GM18867 (cell line): ENCODE measurements around the gene CPE.
A peak's percentile ranks its signal among the peaks of the same experiment; 100 is the strongest.
"Not testable (repeated sequence)": the region's sequence is repeated elsewhere in the genome, so short reads cannot be mapped to it uniquely, and the experiment has no call there.

Experiments
- ATAC-seq: cut with Tn5 transposase; IDR thresholded peaks from one replicate; pipeline ENCODE4 v1.9.1; 2021; ENCODE audit warnings: mild to moderate bottlenecking, moderate library complexity; ENCODE audit not compliant: unreplicated experiment

CPE gene

DNA sequence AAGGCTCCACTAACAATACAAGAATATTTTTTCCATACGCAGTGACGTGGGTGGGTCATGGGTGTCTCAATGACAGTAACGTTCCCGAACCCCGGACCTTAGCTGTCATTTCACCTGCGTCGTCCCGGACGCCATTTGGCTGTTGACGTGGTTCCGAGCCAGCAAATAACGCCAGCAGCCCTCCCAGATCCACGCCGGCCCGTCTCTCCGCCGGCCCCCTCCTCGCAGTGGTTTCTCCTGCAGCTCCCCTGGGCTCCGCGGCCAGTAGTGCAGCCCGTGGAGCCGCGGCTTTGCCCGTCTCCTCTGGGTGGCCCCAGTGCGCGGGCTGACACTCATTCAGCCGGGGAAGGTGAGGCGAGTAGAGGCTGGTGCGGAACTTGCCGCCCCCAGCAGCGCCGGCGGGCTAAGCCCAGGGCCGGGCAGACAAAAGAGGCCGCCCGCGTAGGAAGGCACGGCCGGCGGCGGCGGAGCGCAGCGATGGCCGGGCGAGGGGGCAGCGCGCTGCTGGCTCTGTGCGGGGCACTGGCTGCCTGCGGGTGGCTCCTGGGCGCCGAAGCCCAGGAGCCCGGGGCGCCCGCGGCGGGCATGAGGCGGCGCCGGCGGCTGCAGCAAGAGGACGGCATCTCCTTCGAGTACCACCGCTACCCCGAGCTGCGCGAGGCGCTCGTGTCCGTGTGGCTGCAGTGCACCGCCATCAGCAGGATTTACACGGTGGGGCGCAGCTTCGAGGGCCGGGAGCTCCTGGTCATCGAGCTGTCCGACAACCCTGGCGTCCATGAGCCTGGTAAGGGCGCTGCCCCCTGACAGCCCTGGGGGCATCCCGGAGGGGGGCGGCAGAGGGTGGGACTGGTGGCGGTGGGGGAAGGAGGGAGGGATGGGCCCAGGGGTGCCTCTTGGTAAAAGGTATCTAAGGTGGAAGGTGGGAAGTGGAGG lies at the start of gene CPE:
CPE (plus strand) TSS at position 264 of the 933 bp plus-strand sequence; CDS start at position 478, 214 bp downstream.
- peak; percentile 88 for ATAC-seq

- no peak for ATAC-seq
These were observed 48.7 kb upstream of the CPE start for GRCh38 chr4:165330071-165330470.

DNA sequence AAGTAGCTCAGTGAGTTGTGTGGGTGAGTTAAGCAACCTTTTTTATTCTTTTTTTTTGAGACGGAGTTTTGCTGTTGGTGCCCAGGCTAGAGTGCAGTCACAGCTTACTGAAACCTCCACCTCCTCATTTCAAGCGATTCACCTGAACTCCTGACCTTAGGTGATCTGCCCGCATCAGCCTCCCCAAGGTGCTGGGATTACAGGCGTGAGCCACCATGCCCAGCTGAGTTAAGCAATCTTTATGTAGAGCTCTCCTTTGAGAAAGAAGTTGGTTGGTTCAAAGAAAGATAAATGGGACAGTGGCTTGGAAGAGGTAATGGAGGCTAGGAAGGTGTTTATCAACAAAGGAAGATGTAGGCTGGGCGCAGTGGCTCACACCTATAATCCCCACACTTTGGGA lies 48.1 kb upstream of the CPE start:
- no peak for ATAC-seq

GRCh38 chr4:165331359-165331758 lies 47.4 kb upstream of the CPE start:
- no peak for ATAC-seq

DNA sequence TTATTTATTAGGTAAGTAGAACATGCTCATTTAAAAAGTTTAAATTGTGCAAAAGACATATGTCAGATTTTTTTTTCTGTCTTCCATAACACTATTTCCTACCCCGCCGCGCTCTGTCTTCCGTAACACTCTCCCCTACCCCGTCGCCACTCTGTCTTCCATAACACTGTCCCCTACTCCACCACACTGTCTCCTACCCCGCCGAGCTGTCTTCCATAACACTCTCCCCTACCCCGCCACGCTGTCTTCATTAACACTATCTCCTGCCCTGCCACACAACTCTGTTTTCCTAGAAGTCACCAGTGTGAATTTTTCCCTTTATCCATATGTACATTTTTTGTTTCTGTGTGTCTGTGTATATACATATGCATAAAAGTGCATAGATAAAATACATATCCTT lies 47.0 kb upstream of the CPE start:
- no peak for ATAC-seq

DNA sequence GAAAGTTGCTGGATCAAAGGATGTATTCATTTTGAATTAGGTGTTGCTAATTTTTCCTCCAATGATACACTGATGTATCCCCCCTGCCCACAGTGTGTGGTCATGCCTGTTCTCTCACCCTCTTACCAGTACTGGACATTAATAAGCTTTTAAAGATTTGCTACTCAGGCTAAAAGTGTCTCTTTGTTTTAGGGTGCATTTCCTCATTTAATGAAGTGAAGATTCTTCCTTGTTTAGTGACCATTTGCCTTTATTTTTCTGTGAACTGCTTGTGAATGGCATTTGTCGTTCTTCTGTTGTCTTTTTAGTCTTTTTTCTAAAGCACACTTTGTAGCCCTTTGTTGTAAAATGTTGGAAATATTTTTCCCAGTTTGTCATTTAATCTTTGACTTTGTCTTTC lies 46.3 kb upstream of the CPE start:
- no peak for ATAC-seq

DNA sequence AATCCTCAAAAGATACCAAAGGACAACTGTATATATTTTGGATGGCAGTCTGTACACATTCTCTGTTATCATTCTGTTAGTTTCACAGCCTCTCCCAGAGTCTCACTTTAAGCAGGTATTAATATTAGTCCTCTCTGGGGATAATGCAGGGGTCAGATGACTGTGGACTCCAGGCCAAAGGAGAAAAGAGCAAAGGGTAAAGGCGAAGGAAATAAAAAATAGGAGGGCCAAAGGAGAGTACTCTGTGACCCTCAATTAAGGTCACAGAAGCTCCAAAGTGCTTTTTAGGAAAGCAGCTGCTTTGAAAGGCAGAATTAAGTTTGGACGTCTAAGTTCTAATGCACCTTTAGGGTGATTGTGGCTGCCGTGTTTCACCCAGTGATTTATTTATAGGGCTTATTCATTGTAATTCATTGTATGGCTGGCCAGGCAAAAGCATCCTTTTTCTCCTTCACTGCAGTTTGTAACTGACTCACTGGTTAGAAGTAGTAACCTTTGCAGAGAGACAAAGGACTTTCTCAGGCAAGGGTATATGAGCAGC lies 43.6 kb upstream of the CPE start:
- ATAC-seq, result no peak

DNA sequence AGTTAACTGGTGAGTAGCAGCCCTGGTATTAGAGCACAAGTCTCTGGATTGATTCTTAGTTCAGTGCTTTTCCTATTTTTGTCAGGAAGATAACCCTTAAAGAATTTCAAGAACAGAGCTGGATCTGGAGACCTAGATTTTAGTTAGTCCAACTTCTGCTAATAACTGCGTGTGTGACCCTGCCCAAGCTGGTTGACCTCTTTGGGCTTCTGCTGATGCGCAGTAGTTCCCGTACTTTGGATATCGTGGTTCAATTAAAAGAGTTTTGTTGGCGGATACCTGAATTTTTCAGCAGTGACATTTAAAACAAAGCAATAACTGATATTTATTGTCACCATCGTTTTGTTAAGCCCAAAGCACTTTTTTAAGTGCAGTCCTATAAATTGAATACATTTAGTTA lies 42.1 kb upstream of the CPE start:
- no peak for ATAC-seq

- ATAC-seq, result not testable (repeated sequence)
These were observed 36.5 kb upstream of the CPE start for GRCh38 chr4:165342340-165342739.

DNA sequence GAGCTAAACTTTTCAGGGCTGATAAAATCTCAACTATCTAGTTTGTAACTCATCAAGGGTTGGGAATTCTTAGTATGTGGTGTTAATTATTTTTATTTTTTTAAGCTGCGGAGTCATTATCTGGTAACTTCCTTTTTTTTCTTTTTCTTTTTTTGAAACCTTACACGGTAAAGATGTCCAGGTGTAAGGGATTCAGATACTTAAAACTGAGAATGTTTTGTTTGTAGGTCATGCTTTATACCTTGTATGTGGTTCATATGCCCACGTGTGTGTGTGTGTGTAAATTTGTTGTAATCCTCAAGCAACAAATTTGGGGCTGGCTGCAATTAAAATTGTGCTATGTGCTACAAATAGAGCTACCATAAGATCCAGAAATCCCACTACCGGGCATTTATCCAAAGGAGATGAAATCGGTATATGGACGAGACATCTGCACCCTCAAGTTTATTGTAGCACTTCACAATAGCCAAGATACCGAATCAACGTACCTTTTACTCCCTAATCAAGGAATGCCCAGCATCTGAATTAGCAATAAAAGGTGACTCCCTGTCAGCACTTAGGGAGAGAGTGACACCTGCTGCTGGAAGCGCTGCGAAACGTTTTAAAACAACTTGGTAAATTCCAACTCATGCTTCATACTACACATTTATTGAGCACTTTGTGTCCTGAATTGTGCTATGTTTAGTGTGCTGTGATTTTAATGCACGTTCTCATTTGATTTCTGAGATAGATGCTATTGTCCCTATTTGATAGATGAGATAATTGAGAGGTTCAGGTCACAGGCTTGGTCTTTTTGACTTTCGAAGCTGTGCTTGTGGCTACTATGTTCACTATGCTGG lies 35.2 kb upstream of the CPE start:
- no peak for ATAC-seq

DNA sequence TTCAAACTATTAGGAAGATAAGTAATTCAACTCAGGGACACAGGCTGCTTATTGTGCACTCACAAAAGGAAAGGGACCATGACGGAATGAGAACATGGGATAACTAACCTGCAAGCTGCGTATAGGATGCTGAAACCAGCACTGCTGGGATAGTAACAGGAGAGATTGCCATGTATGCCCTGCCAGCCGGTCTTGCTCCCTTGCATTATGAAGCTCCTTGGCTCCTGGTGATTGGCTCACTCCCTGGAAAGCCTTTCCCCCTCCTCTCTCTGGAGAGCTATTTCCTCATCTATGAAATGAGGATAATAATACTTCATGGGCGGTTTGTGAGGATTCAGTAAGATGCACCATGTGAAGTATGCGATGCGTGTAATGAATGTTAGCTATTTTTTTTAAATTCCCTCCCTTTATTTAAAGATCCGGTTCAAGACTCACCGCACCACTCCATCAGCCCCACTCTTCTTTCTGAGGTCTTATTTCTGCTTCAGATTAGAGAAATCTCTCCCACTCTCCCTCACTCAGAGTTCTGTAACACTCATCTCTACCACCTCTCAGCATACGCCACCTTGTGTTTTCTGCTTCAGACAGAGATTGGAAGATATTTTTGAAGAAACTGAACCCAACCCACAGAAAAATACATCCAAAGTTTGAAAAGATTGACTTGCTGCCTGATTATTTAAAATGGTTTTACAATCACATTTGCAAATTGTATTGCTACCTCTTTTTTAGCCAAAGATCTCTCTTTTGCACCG lies 33.0 kb upstream of the CPE start:
- no peak for ATAC-seq

DNA sequence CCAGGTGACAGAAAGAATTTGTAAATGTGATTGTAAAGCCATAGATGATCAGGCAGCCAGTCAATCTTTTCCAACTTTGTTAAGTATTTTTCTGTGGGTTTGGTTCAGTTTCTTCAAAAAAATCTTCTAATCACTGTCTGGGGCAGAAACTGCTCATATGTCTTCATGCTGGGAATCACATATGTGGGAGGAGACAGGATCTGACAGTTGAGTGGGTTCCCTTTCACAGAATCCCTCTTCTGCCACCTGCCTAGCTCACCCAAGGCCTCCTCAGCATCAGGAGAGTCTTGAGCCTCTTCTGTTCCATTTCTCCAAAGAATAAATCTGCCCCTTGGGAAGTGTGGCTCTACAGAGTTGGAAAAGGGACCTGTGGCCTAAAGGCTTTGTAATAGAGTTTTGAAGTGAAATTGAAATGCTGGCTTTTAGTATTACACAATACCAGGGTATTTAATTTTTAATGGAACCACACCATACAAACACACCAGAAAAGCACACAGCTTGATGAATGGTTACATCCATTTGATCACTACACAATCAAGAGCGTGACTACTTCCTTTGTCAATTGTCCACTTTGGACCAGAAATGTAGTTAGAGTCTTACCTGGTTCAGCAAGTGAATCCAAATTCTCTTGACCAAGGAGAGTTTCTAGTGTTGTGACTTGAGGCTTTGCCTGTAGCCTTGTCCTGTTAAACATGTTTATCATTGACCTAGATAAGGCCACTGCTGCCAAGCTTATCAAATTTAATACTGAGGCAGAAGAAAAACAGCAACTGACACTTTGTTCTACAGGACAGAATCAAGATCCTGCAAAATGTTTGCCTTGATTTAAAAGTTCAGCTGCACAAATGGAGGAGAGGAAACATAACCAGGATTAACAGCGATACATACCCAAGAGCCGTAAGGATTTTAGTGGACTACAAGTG lies 30.9 kb upstream of the CPE start:
- no peak for ATAC-seq

- ATAC-seq, result no peak
These were observed 27.3 kb upstream of the CPE start for GRCh38 chr4:165351359-165352130.

GRCh38 chr4:165355900-165356300 lies 22.9 kb upstream of the CPE start:
- ATAC-seq, result peak; percentile 63

- no peak for ATAC-seq
These were observed 19.3 kb upstream of the CPE start for GRCh38 chr4:165359506-165359905.

- ATAC-seq, result no peak
These were observed 18.6 kb upstream of the CPE start for GRCh38 chr4:165360041-165360695.

- no peak for ATAC-seq
These were observed 17.7 kb upstream of the CPE start for GRCh38 chr4:165360985-165361670.

- ATAC-seq, result no peak
These were observed 17.0 kb upstream of the CPE start for GRCh38 chr4:165361810-165362209.
